ENCODE measurements around the gene PCDHGB7.

DNA sequence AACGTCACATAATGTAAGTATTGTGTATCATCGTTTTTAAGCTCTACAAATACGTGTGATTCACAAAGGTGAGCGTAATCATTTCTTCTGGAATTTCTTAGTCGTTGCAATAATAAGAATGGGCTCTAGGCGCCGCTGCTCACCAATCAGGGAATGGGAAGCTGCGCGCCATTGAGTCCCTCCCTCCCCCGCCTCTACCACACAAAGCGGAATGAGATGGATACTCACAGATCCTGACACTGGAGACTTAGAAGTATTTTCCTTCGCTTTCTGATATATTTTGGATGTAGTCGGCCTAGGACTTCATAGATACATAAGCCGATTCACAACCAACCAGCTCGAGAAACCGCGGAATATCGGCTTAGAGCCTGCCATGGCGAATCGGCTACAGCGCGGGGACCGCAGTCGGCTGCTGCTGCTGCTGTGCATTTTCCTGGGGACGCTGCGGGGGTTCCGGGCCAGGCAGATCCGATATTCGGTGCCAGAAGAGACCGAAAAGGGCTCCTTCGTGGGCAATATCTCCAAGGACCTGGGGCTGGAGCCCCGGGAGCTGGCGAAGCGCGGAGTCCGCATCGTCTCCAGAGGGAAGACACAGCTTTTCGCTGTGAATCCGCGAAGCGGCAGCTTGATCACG, 3.5 kb downstream of the PCDHGB7 start, which contains the start of gene PCDHGA11:
- TF ChIP-seq POLR2A (IDR thresholded peaks at IDR 0.05) (no peak), POLR2AphosphoS5 (IDR thresholded peaks at IDR 0.05) (no peak)
- TF ChIP-seq, protein P1, sequence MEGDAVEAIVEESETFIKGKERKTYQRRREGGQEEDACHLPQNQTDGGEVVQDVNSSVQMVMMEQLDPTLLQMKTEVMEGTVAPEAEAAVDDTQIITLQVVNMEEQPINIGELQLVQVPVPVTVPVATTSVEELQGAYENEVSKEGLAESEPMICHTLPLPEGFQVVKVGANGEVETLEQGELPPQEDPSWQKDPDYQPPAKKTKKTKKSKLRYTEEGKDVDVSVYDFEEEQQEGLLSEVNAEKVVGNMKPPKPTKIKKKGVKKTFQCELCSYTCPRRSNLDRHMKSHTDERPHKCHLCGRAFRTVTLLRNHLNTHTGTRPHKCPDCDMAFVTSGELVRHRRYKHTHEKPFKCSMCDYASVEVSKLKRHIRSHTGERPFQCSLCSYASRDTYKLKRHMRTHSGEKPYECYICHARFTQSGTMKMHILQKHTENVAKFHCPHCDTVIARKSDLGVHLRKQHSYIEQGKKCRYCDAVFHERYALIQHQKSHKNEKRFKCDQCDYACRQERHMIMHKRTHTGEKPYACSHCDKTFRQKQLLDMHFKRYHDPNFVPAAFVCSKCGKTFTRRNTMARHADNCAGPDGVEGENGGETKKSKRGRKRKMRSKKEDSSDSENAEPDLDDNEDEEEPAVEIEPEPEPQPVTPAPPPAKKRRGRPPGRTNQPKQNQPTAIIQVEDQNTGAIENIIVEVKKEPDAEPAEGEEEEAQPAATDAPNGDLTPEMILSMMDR (IDR thresholded peaks at IDR 0.05) = no peak

Measured in breast epithelium (tissue), 3 donors.